GM21529 (cell line): ENCODE data around the gene LRRC74B.
"Not testable (repeated sequence)": the region's sequence is repeated elsewhere in the genome, so short reads cannot be mapped to it uniquely, and the experiment has no call there.

Source experiments
- ATAC-seq: cut with Tn5 transposase; IDR thresholded peaks from one replicate; pipeline ENCODE4 v1.9.1; 2021; ENCODE audit not compliant: unreplicated experiment

Gene LRRC74B

DNA sequence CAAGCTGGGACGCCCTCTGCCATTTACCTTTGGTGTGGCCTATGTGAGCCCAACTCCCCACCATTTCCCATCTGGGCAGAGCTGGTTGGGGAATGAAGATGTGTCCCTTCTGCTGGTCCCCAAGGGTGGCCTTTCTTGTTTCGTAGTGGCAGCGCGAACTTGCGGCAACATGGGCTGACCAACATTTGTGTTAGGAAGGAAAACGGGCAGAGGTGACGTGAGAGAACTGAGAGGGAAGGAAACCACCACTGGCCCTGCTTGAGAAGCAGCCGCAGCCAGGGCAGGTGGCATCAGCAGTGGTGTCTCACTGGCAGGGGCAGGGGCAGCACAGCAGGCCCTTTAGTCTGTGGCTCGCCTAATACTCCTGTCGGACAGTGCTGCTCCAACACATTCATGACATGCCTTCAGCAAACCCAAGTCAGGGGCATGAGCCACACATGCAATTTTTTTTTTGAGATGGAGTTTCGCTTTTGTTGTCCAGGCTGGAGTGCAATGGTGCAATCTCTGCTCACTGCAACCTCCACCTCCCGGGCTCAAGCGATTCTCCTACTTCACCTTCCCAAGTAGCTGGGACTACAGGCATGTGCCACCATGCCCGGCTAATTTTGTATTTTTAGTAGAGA, 29.9 kb downstream of the LRRC74B start:
- no peak for ATAC-seq

DNA sequence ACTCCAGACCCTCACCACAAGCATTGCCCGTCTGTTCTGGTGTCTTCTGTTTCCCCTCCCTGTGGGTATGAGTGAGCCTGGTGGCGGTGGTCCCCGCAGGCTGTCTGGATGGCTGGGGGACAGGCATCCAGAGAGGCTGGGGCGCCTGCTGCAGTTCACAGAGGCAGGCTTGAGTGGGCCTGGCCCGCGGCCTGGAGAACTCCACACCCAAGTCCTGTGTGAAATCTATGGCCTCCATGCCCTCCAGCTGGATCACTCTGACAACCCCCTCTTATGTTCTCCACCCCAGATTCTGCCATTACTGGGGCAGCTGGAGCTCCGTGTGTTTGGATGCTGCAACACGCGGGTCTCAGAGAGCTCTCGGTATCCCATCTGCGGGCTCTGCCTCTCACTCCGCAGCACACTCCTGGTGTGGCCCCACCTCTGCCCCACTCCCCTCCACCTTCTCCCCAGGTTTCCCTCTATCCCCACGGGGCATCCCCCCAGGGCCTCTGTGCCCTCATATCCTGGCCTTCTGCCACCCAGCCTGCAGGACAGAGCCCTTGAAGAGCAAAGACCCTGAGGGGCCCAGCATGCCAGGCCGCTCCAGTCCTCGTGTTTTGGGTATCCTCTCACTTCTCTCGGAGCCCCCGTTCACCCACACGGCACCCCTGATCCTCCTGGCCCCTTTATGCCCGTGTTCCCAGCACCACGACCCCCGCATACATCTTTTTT, 31.3 kb downstream of the LRRC74B start:
- ATAC-seq = no peak

DNA sequence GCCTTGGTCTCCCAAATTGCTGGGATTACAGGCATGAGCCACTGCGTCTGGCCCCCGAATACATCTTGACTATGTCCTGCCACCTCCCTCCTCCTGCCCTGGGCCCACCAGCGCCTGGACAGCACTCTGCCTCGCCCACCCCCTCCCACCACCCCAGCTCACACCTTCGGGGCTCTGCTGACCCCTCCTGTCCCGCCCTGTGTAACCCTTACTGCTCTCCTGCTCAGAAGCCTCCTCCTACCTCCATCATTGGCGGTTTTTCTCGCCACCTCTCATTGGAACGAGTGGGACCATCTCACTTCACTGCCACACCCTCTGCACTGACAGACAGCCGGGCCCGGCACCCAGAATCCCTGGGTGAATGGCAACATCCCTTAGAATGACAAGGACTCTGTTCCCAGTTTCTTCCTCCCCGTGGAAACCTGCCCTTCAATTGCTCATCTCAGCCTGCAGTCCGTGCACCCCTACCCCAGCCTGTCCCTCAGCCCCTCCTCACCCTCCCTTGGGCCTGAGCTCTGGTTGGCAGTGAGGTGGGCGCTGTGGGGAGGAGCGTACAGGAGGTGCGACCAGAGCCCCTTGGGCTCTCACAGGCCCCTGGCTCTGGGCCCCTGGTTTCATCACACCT, 32.2 kb downstream of the LRRC74B start:
- no peak for ATAC-seq

DNA sequence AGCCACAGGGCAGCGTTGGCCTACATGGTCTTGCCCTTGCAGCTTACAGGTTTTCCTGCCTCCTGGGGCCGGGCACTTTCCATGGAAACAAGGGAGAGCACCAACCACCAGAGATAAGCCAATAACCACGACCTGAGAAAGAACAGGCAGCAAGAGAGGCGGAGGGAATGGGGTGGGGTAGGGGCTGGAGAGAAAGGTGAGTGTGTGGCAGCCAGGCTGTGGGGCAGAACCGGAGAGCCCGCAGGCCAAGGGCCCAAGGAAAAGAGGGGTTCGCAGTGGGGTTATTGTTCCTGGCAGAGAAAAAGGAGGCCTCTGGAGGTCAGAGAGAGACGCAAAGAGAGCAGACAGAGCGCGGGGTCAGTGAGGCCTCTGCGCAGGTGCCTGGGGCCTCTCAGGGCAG, 33.2 kb downstream of the LRRC74B start:
- ATAC-seq = no peak

DNA sequence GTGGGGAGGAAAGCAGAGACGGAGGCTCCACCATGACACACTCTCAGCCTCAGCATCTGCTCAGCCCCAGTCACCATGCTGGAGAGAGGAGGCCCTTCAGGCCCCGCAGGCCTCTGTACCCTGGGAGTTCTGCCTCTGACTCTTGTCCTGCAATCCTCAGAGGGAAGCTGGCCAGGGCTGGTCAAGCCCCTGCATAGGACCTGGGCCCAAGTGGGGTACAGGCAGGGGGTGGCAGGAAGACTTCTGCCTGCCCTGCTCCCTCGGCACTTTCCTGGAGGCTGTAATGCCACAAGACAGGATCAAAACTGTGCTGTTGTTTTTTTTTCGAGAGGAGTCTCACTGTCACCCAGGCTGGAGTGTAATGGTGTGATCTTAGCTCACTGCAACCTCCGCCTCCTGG, 33.7 kb downstream of the LRRC74B start:
- ATAC-seq = no peak

DNA sequence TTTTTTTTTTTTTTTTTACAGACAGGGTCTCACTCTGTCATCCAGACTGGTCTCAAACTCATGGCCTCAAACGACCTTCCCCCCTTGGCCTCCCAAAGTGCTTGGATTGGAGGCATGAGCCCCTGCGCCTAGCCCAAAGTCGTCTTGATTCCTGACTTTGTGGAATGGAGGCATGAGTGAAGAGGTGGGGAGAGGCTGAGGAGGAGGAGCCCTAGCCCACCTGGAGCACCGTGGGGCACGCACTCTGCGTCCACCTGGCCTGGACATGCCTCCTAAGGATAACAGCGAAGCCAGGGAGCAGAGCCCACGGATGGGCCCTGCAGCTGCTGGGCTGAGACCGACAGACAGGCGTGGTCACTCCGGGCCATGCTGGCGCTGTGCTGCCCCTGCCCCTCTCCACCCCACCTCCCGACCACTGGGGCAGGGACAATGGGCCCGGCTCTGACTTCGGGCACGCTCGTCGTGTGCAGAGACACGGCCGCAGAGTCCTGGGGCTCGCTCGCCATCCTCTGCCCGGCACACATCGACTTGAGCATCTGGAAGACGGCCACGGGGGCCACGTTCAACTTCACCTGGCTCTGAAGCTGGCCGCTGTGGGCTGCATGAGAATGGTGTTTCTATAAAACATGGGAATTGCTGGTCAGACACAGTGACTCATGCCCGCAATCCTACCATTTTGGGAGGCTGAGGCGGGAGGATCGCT, 34.8 kb downstream of the LRRC74B start:
- ATAC-seq = no peak

DNA sequence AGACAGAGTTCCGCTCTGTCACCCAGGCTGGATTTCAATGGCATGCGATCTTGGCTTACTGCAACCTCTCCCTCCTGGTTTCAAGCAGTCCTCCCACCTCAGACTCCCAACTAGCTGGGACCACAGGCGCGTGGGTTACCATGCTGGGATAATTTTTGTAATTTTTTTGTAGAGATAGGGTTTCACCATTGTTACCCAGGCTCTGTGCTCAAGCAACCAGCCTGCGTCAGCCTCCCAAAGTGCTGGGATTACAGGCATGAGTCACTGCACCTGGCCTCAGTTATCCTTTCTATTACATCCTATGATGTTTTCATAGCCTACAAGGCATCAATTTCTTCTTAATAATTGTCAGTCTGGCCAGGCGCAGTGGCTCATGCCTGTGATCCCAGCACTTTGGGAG, 36.5 kb downstream of the LRRC74B start:
- no peak for ATAC-seq

DNA sequence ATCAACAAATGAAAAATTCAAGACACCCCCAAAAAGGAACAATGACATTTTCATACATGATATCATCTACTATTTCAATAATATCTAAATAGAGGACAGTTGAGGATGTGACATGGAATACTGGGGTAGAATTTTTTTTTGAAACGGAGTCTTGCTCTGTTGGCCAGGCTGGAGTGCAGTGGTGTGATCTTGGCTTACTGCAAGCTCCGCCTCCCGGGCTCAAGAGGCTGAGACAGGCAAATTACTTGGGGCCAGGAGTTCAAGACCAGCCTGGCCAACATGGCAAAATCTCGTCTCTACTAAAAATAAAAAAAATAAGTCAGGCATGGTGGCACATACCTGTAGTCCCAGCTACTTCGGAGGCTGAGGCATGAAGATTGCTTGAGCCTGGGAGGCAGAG, 41.4 kb downstream of the LRRC74B start:
- ATAC-seq = no peak

DNA sequence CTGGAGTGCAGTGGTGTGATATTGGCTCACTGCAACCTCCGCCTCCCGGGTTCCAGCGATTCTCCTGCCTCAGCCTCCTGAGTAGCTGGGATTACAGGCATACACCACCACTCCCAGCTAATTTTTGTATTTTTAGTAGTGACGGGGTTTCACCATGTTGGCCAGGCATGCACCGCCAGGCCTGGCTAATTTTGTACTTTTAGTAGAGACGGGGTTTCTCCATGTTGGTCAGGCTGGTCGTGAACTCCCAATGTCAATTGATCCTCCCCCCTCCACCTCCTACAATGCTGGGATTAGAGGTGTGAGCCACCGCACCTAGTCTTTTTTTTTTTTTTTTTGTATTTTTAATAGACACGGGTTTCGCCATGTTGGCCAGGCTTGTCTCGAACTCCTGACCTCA, 42.2 kb downstream of the LRRC74B start:
- not testable (repeated sequence) for ATAC-seq

DNA sequence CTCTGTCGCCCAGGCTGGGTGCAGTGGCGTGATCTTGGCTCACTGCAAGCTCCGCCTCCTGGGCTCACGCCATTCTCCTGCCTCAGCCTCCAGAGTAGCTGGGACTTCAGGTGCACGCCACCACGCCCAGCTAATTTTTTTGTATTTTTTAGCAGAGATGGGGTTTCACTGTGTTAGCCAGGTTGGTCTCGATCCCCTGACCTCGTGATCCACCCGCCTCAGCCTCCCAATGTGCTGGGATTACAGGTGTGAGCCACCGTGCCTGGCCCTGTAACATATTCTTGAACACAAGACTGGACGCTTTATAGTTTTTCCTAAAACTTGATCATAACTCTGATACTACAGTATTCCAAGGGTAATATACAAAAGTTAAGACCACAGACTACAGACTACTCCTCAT, 45.5 kb downstream of the LRRC74B start:
- not testable (repeated sequence) for ATAC-seq

DNA sequence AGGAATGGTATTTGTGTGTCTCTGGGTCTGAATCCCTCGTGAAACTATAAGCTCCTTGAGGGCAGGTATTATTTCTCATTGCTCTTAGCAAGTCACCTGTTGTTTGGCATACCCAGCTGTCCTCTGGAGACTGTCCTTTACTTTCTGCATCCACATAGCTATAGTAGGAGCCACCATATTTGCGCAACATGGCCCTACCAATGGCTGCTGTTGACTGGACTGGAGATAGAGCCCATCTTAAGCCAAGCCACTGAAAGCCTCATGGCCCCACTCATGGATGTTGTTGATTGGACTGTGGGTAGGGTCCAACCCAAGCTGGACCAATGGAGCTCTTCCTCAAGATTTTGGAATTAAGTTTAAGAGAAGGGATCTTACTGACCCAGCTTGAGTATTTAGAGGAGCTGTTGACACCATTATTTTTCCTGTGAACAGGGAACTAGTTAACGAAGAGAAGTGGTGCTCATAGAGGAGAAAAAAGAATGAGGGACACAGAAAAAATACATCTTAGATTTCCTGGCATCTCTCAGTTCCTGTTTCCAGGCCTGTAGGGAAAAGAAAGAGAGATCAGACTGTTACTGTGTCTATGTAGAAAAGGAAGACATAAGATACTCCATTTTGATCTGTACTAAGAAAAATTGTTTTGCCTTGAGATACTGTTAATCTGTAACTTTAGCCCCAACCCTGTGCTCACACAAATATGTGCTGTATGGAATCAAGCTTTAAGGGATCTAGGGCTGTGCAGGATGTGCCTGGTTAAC, 47.2 kb downstream of the LRRC74B start:
- ATAC-seq = no peak

DNA sequence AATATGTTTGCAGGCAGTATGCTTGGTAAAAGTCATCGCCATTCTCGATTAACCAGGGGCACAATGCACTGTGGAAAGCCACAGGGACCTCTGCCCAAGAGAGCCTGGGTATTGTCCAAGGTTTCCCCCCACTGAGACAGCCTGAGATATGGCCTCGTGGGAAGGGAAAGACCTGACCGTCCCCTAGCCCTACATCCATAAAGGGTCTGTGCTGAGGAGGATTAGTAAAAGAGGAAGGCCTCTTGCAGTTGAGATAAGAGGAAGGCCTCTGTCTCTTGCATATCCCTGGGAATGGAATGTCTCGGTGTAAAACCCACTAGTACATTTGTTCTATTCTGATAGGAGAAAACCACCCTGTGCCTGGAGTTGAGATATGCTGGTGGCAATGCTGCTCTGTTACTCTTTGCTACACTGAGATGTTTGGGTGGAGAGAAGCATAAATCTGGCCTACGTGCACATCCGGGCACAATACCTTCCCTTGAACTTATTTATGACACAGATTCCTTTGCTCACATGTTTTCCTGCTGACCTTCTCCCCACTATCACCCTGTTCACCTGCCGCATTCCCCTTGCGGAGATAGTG, 47.9 kb downstream of the LRRC74B start:
- ATAC-seq = not testable (repeated sequence)

DNA sequence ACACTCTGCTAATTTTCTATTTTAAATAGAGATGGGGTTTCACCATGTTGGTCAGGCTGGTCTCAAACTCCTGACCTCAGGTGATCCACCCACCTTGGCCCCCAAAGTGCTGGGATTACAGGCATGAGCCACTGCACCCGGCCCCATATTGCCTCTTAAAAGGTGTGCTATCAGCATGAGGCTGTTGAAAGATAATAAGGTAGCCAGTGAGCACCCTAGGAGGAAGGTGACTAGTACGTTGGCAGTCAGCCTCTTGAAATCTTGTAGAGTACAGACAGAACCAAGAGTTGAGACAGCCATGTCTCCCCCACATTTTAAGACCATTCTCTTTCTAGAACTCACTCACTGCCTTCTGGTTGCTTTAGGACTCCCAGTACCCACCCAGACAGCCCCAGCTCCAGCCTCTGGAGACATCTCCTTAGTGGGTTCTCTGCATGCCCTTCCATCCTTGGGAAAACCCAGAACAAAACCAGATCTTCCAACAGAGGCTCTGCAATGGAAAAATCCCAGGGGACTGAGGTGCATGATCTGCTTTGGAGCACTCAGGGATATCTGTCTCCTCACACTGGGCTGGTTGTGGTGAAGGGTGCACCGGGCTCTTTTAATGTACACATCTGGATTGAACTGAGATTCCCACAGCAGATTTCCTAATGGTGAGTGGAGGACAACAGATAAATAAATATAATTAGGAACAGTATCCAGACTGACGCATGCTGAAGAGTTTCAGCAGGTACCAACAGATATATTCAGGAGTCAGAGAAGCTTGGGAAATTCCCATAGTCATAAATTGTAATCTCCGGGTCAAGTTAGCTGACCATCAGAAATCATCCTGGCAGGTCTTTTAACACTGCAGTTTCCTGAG, 49.4 kb downstream of the LRRC74B start:
- ATAC-seq = no peak

DNA sequence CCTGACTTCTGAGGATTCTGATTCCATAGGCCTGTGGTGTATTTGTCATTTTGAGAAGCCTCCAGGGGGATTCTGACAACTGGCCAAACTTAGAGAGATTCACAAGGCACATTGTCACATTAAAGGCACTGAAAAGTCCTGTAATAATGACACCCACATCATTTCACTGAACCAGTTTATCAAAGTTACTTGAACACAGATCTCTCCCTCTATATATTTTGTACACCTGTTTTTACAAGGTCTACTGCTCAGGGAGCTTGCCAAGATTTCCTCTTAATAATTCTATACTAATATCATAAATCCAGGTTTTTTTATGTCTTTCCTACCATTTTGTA, 50.0 kb downstream of the LRRC74B start:
- ATAC-seq = no peak

DNA sequence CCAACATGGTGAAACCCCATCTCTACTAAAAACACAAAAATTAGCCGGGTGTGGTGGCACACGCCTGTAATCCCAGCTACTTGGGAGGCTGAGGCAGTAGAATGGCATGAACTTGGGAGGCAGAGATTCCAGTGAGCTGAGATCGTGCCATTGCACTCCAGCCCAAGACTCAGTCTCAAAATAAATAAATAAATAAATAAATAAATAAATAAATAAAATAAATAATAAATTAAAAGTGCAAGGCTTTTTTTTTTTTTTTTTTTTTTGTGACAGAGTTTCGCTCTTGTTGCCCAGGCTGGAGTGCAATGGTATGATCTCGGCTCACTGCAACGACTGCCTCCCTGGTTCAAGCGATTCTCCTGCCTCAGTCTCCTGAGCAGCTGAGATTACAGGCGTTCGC, 51.1 kb downstream of the LRRC74B start:
- ATAC-seq = not testable (repeated sequence)

DNA sequence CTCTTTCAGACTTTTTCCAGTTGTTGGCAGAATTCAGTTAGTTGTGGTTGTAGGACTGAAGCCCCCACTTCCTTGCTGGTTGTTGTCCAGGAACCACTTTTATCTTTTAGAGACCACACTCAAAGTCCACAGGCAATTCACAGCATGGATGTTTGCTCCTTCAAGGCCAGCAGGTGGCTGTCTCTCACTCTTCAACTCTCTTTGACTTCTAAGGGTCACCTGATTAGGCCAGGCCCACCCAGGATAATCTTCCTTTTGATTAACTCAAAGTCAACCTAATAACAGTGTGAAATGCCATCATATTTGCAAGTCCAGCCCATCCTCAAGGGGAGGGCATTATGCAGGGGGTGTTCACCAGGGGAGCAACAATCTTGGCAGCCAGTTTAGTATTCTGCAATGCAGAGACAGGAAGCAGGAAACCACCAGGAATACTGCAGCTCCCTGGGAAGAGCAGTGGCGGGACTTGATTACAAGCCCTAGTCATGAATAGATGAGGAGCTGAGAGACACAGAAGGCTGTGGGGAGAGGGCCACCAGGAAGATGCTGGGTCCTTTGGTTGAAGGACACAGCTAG, 52.4 kb downstream of the LRRC74B start:
- no peak for ATAC-seq

DNA sequence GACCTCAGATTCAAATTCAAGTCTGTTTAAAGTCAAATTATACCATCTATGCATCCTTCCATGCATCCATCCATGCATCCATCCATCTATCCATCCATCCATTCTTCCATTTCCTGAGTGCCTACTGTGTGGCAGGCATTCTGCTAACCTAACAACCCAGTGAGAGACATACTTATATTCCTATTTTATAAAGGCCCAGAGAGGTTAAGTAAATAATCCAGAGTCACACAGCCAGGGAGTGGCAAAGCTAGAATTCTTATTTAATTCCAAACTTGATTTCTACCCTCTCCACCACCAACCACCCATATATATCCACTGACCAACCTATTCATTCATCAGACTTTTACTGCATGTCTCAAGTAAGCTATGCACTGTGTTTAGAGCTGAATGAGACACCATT, 53.8 kb downstream of the LRRC74B start:
- no peak for ATAC-seq

DNA sequence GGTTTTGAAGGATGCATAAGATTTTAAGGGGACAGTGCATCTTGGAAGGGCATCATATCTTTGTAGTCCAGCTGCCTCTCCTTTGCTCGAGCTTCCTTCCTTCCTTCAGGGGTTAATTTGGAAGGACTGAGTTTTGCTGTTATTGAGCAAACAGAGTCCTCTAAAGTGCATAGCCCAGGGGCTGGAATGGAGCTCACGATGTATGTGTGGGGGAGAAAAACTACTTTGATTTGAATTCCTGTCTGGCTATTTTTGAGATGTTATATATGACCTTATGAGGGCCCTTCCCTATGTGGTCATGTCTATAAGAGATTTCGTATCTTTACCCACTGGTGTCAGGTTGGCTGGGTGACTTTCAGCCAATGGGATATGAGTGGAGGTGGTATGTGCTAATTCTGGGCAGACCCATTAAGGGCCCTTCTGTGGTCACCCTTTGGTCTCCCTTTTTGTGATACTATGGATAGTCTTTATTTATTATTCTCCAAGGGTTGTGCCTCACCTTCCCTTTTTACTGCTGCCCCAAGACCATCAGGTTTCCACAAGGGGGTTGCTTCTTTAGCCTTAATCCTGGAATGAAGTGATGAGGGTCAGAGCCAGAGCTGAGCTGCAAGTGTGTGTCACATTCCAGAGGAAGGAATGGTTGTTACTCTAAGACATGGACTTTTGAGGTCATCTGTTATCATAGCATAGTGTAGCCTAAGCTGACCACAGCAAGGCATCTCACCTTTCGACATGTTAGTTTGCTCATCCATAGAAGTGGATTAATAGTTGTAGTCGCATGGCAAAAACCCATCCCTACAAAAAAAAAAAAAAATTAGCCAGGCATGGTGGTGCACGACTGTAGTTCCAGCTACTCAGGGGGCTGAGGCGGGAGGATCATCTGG, 54.6 kb downstream of the LRRC74B start:
- no peak for ATAC-seq
